Ascending aorta (tissue), 2 donors: Measurements from ENCODE around the gene GDNF. TPM values are rescaled to one million over a fixed set of nuclear protein-coding genes. Genes with fewer than 3 reads are reported as not detected.
"Not testable (repeated sequence)": the region's sequence is repeated elsewhere in the genome, so short reads cannot be mapped to it uniquely, and the experiment has no call there.

Experiments used
- DNase-seq, 2 donors: peaks; one replicate each; pipeline ENCODE4 v3.0.0-alpha.2; 2019; ENCODE audit warnings: low spot score in 2 of 2
- H3K27ac ChIP-seq, 2 donors: fragments of 200-600 bp; sonication (generic); one replicate each; pipeline ENCODE4 v1.5.1; 2016 to 2017; ENCODE audit warnings: mild to moderate bottlenecking in 1 of 2
- H3K27me3 ChIP-seq: fragments of 200-600 bp; sonication (generic); one replicate; pipeline ENCODE4 v1.5.1; 2017
- H3K36me3 ChIP-seq, 2 donors: fragments of 200-600 bp; sonication (generic); one replicate each; pipeline ENCODE4 v1.5.1; 2016
- H3K4me1 ChIP-seq, 2 donors: fragments of 200-600 bp; sonication (generic); one replicate each; pipeline ENCODE4 v1.5.1; 2016 to 2017; ENCODE audit warnings: mild to moderate bottlenecking in 1 of 2
- H3K4me3 ChIP-seq, 2 donors: fragments of 200-600 bp; sonication (generic); one replicate each; pipeline ENCODE4 v1.5.1; 2016 to 2017; ENCODE audit warnings: mild to moderate bottlenecking in 1 of 2
- H3K9me3 ChIP-seq, 2 donors: fragments of 200-600 bp; sonication (generic); one replicate each; pipeline ENCODE4 v1.5.1; 2016
- CTCF ChIP-seq, 3 experiments: fragments of 200-600 bp in 2 of 3; fragments of 450-650 bp in 1 of 3; sonication (generic) in 2 of 3; IDR thresholded peaks; one replicate each; pipeline ENCODE4 v1.5.1; 2016 to 2019; ENCODE audit warnings: antibody characterized with exemption in 3 of 3, mild to moderate bottlenecking in 1 of 3, moderate library complexity in 1 of 3
- intact Hi-C: fragments of 100-400 bp; cut with DNase I; formaldehyde crosslinking; loops from one replicate; pipeline ENCODE4 v1.15.1; 2023
- total RNA-seq: library from RNA; depleted of rRNA; stranded (reverse); fragments of >200 nt; gene quantifications from one replicate; pipeline ENCODE4 v1.1.0, GENCODE V29; 2016

The GDNF gene
- total RNA-seq, 1 donor from 2014 or later, result not detected

GRCh38 chr5:37789991-37790390, 49.9 kb downstream of the GDNF start:
- DNase-seq, result no peak
- intact Hi-C loops, result no loop called here
- TF ChIP-seq CTCF (IDR thresholded peaks at IDR 0.05), result no peak

GRCh38 chr5:37787742-37788141, 52.1 kb downstream of the GDNF start:
- no peak for TF ChIP-seq CTCF (IDR thresholded peaks at IDR 0.05)
- Histone ChIP-seq H3K4me1 (no peaks in the 10 kb centered on the region), H3K9me3 (no peaks in the 10 kb centered on the region), H3K27me3 (no peaks in the 10 kb centered on the region), H3K36me3 (no peaks in the 10 kb centered on the region), H3K27ac (no peak overlapping the region), H3K4me3 (no peak overlapping the region)
- intact Hi-C loops, result no loop called here
- no peak for DNase-seq

More at GRCh38 chr5:37789991-37790390, 49.9 kb downstream of the GDNF start:
- no peak overlapping the region for H3K27ac ChIP-seq
- no peak overlapping the region for H3K4me3 ChIP-seq
- H3K36me3 ChIP-seq, result no peaks in the 10 kb centered on the region
- H3K27me3 ChIP-seq, result no peaks in the 10 kb centered on the region
- H3K9me3 ChIP-seq, result peaks cover 4% of the 10 kb centered on the region in 2 donors
- H3K4me1 ChIP-seq, result no peaks in the 10 kb centered on the region

GRCh38 chr5:37786862-37787519, 52.9 kb downstream of the GDNF start:
- Histone ChIP-seq H3K27ac (no peak overlapping the region), H3K36me3 (no peaks in the 10 kb centered on the region), H3K27me3 (no peaks in the 10 kb centered on the region), H3K9me3 (no peaks in the 10 kb centered on the region), H3K4me1 (no peaks in the 10 kb centered on the region), H3K4me3 (no peak overlapping the region)
- DNase-seq, result no peak
- no peak for TF ChIP-seq CTCF (IDR thresholded peaks at IDR 0.05)
- intact Hi-C loops, result no loop called here

- no peaks in the 10 kb centered on the region for H3K9me3 ChIP-seq
- TF ChIP-seq CTCF (IDR thresholded peaks at IDR 0.05), result no peak
- no peak overlapping the region for H3K27ac ChIP-seq
- DNase-seq, result no peak
- H3K36me3 ChIP-seq, result no peaks in the 10 kb centered on the region
- H3K4me1 ChIP-seq, result no peaks in the 10 kb centered on the region
- intact Hi-C loops, result no loop called here
- no peaks in the 10 kb centered on the region for H3K27me3 ChIP-seq
- no peak overlapping the region for H3K4me3 ChIP-seq
Measured at GRCh38 chr5:37786416-37786815, 53.4 kb downstream of the GDNF start.

- H3K27ac ChIP-seq, intact Hi-C loops, H3K36me3 ChIP-seq, H3K9me3 ChIP-seq, H3K4me1 ChIP-seq, DNase-seq, H3K27me3 ChIP-seq, H3K4me3 ChIP-seq: not testable (repeated sequence)
Measured at GRCh38 chr5:37781409-37781808, 58.4 kb downstream of the GDNF start.

- H3K9me3 ChIP-seq, result peaks cover 6 to 13% of the 10 kb centered on the region in 2 donors
- intact Hi-C loops, result no loop called here
- no peak for DNase-seq
- H3K36me3 ChIP-seq, result no peaks in the 10 kb centered on the region
- no peaks in the 10 kb centered on the region for H3K27me3 ChIP-seq
- no peak overlapping the region for H3K27ac ChIP-seq
- no peak overlapping the region for H3K4me3 ChIP-seq
- no peaks in the 10 kb centered on the region for H3K4me1 ChIP-seq
- TF ChIP-seq CTCF (IDR thresholded peaks at IDR 0.05), result no peak
Measured at GRCh38 chr5:37777432-37778130, 62.3 kb downstream of the GDNF start.
